Chondrocyte (in vitro differentiated cells): ENCODE measurements around the gene ABRACL. TPM values are rescaled to one million over a fixed set of nuclear protein-coding genes. Genes with fewer than 3 reads are reported as not detected.

Experiments
- DNase-seq: peaks from one replicate; pipeline ENCODE4 v3.0.0; 2021; ENCODE audit warnings: mixed read lengths, low spot score
- H3K27ac Mint-ChIP-seq: one replicate; pipeline ENCODE4 v1.8.0; 2021; ENCODE audit warnings: mild to moderate bottlenecking, moderate library complexity, mixed read lengths; ENCODE audit not compliant: unreplicated experiment
- H3K27me3 Mint-ChIP-seq: 2 replicates; pipeline ENCODE4 v1.8.0; 2021; ENCODE audit warnings: low read depth, mixed read lengths
- H3K36me3 Mint-ChIP-seq: 2 replicates; pipeline ENCODE4 v1.8.0; 2021; ENCODE audit warnings: low read depth, mixed read lengths
- H3K4me1 Mint-ChIP-seq: 2 replicates; pipeline ENCODE4 v1.8.0; 2021; ENCODE audit warnings: low read depth, mild to moderate bottlenecking, mixed read lengths
- H3K4me3 Mint-ChIP-seq: one replicate; pipeline ENCODE4 v1.8.0; 2021; ENCODE audit warnings: mild to moderate bottlenecking, moderate library complexity, mixed read lengths; ENCODE audit not compliant: unreplicated experiment
- H3K9me3 Mint-ChIP-seq: 2 replicates; pipeline ENCODE4 v1.8.0; 2021; ENCODE audit warnings: low read depth, mixed read lengths
- CTCF ChIP-seq: fragments of 200-600 bp; sonication (generic); IDR thresholded peaks from 2 replicates; pipeline ENCODE4 v1.5.0; 2021; ENCODE audit warnings: antibody characterized with exemption, mild to moderate bottlenecking, moderate library complexity
- total RNA-seq: library from RNA; stranded (reverse); gene quantifications from 3 replicates; pipeline ENCODE4 v1.2.1, GENCODE V29; 2021

Gene ABRACL
- total RNA-seq, 1 donor from 2014 or later = 17.2 TPM

- H3K4me1 Mint-ChIP-seq = peaks cover 5% of the 10 kb centered on the region
- no peak overlapping the region for H3K27ac Mint-ChIP-seq
- no peak overlapping the region for H3K4me3 Mint-ChIP-seq
- TF ChIP-seq CTCF = no peak
- H3K36me3 Mint-ChIP-seq = no peaks in the 10 kb centered on the region
- H3K27me3 Mint-ChIP-seq = no peaks in the 10 kb centered on the region
- no peaks in the 10 kb centered on the region for H3K9me3 Mint-ChIP-seq
- DNase-seq = no peak
Measured at GRCh38 chr6:139053382-139053781, 24.8 kb downstream of the ABRACL start.

- Mint-ChIP-seq H3K27ac (no peak overlapping the region), H3K27me3 (no peaks in the 10 kb centered on the region), H3K4me3 (no peak overlapping the region), H3K36me3 (no peaks in the 10 kb centered on the region), H3K9me3 (no peaks in the 10 kb centered on the region), H3K4me1 (peaks cover 5% of the 10 kb centered on the region)
- DNase-seq = no peak
- no peak for TF ChIP-seq CTCF
Measured at GRCh38 chr6:139054001-139054400, 25.5 kb downstream of the ABRACL start.

GRCh38 chr6:139055709-139056108 lies 27.2 kb downstream of the ABRACL start:
- DNase-seq = no peak
- no peak overlapping the region for H3K4me3 Mint-ChIP-seq
- TF ChIP-seq CTCF = no peak
- no peaks in the 10 kb centered on the region for H3K36me3 Mint-ChIP-seq
- no peak overlapping the region for H3K27ac Mint-ChIP-seq
- no peaks in the 10 kb centered on the region for H3K9me3 Mint-ChIP-seq
- H3K27me3 Mint-ChIP-seq = no peaks in the 10 kb centered on the region
- peaks cover 12% of the 10 kb centered on the region for H3K4me1 Mint-ChIP-seq

- Mint-ChIP-seq H3K4me1 (peaks cover 11% of the 10 kb centered on the region), H3K36me3 (no peaks in the 10 kb centered on the region), H3K27ac (no peak overlapping the region), H3K27me3 (no peaks in the 10 kb centered on the region), H3K4me3 (no peak overlapping the region), H3K9me3 (no peaks in the 10 kb centered on the region)
- no peak for TF ChIP-seq CTCF
- no peak for DNase-seq
Measured at GRCh38 chr6:139058029-139058428, 29.5 kb downstream of the ABRACL start.

GRCh38 chr6:139060332-139060731 lies 31.8 kb downstream of the ABRACL start:
- H3K4me3 Mint-ChIP-seq = no peak overlapping the region

More at GRCh38 chr6:139060332-139060731, 31.8 kb downstream of the ABRACL start:
- H3K9me3 Mint-ChIP-seq = no peaks in the 10 kb centered on the region
- H3K27ac Mint-ChIP-seq = no peak overlapping the region
- TF ChIP-seq CTCF = no peak
- no peaks in the 10 kb centered on the region for H3K36me3 Mint-ChIP-seq
- no peak for DNase-seq
- peaks cover 17% of the 10 kb centered on the region for H3K4me1 Mint-ChIP-seq
- H3K27me3 Mint-ChIP-seq = no peaks in the 10 kb centered on the region
